ENCODE results near the gene ONECUT2.
"Not testable (repeated sequence)": the region's sequence is repeated elsewhere in the genome, so short reads cannot be mapped to it uniquely, and the experiment has no call there.

Gene ONECUT2

GRCh38 chr18:57434536-57435494, at the start of gene ONECUT2:
Gene ONECUT2 (plus strand): TSS chr18:57435374. CDS start chr18:57435717, 343 bp downstream.
- H4K20me1 ChIP-seq (ENCODE audit: low read depth, low read length): no peaks in the 10 kb centered on the region
- no peak within 1 kb of the TSS for H3K27ac ChIP-seq (ENCODE audit: low read depth, low read length)
- H3K9me2 ChIP-seq (replicated peaks; ENCODE audit: insufficient read depth, low read length): no peaks in the 10 kb centered on the region
- H3K27me3 ChIP-seq (ENCODE audit: low read length): no peaks in the 10 kb centered on the region
- no peak within 1 kb of the TSS for H3K4me2 ChIP-seq (ENCODE audit: low read depth, low read length, poor library complexity, severe bottlenecking)
- TF ChIP-seq CTCF (IDR thresholded peaks at IDR 0.05; ENCODE audit: insufficient read depth, low read length, poor library complexity, severe bottlenecking) (no peak), EZH2phosphoT487 (conservative IDR thresholded peaks at IDR 0.05; ENCODE audit: low read length) (no peak)
- H3K79me2 ChIP-seq (ENCODE audit: insufficient read depth, low read length): no peaks in the 10 kb centered on the region
- no peak within 1 kb of the TSS for H3K9ac ChIP-seq (ENCODE audit: low read length)
- H3F3A ChIP-seq (ENCODE audit: insufficient read depth): no peaks in the 10 kb centered on the region
- H3K36me3 ChIP-seq (ENCODE audit: low read length): no peaks in the 10 kb centered on the region
- H2AFZ ChIP-seq (ENCODE audit: low read depth, low read length, severe bottlenecking): no peak within 1 kb of the TSS
- no peak within 1 kb of the TSS for H3K4me3 ChIP-seq (ENCODE audit: insufficient read depth, low read length, poor library complexity, severe bottlenecking)
- H3K9me3 ChIP-seq (ENCODE audit: insufficient read depth, low read length): no peaks in the 10 kb centered on the region

- Histone ChIP-seq H3K27me3 (ENCODE audit: low read length) (no peaks in the 10 kb centered on the region), H3K9me3 (ENCODE audit: insufficient read depth, low read length) (0 out of 2 replicates have a peak, but pooled peaks cover 4% of the 10 kb centered on the region), H4K20me1 (ENCODE audit: low read depth, low read length) (no peaks in the 10 kb centered on the region)
Observed at GRCh38 chr18:57389271-57389670, 45.9 kb upstream of the ONECUT2 start.

GRCh38 chr18:57390044-57390443, 45.1 kb upstream of the ONECUT2 start:
- Histone ChIP-seq H2AFZ (ENCODE audit: low read depth, low read length, severe bottlenecking) (no peak overlapping the region), H4K20me1 (ENCODE audit: low read depth, low read length) (no peaks in the 10 kb centered on the region), H3K4me3 (ENCODE audit: insufficient read depth, low read length, poor library complexity, severe bottlenecking) (no peak overlapping the region), H3K9ac (ENCODE audit: low read length) (no peak overlapping the region), H3K27me3 (ENCODE audit: low read length) (no peaks in the 10 kb centered on the region), H3K4me2 (ENCODE audit: low read depth, low read length, poor library complexity, severe bottlenecking) (no peak overlapping the region), H3K9me3 (ENCODE audit: insufficient read depth, low read length) (0 out of 2 replicates have a peak, but pooled peaks cover 4% of the 10 kb centered on the region), H3K27ac (ENCODE audit: low read depth, low read length) (no peak overlapping the region), H3K9me2 (replicated peaks; ENCODE audit: insufficient read depth, low read length) (no peaks in the 10 kb centered on the region), H3K36me3 (ENCODE audit: low read length) (no peaks in the 10 kb centered on the region), H3F3A (ENCODE audit: insufficient read depth) (no peaks in the 10 kb centered on the region), H3K79me2 (ENCODE audit: insufficient read depth, low read length) (no peaks in the 10 kb centered on the region)
- TF ChIP-seq EZH2phosphoT487 (conservative IDR thresholded peaks at IDR 0.05; ENCODE audit: low read length): no peak
- TF ChIP-seq CTCF (IDR thresholded peaks at IDR 0.05; ENCODE audit: insufficient read depth, low read length, poor library complexity, severe bottlenecking): no peak

More at GRCh38 chr18:57389271-57389670, 45.9 kb upstream of the ONECUT2 start:
- Histone ChIP-seq H3K36me3 (ENCODE audit: low read length) (no peaks in the 10 kb centered on the region), H3K9me2 (replicated peaks; ENCODE audit: insufficient read depth, low read length) (no peaks in the 10 kb centered on the region), H3F3A (ENCODE audit: insufficient read depth) (no peaks in the 10 kb centered on the region), H3K9ac (ENCODE audit: low read length) (no peak overlapping the region), H3K79me2 (ENCODE audit: insufficient read depth, low read length) (no peaks in the 10 kb centered on the region), H3K4me2 (ENCODE audit: low read depth, low read length, poor library complexity, severe bottlenecking) (no peak overlapping the region), H3K4me3 (ENCODE audit: insufficient read depth, low read length, poor library complexity, severe bottlenecking) (no peak overlapping the region), H3K27ac (ENCODE audit: low read depth, low read length) (no peak overlapping the region), H2AFZ (ENCODE audit: low read depth, low read length, severe bottlenecking) (no peak overlapping the region)
- no peak for TF ChIP-seq EZH2phosphoT487 (conservative IDR thresholded peaks at IDR 0.05; ENCODE audit: low read length)
- no peak for TF ChIP-seq CTCF (IDR thresholded peaks at IDR 0.05; ENCODE audit: insufficient read depth, low read length, poor library complexity, severe bottlenecking)

- not testable (repeated sequence) for H3F3A ChIP-seq (ENCODE audit: insufficient read depth)
Observed at GRCh38 chr18:57394749-57395148, 40.4 kb upstream of the ONECUT2 start.

GRCh38 chr18:57396831-57397230, 38.3 kb upstream of the ONECUT2 start:
- H2AFZ ChIP-seq (ENCODE audit: low read depth, low read length, severe bottlenecking); H3K4me2 ChIP-seq (ENCODE audit: low read depth, low read length, poor library complexity, severe bottlenecking); H3K9me3 ChIP-seq (ENCODE audit: insufficient read depth, low read length); H3K27me3 ChIP-seq (ENCODE audit: low read length); H3K27ac ChIP-seq (ENCODE audit: low read depth, low read length); H3K36me3 ChIP-seq (ENCODE audit: low read length); H3K9ac ChIP-seq (ENCODE audit: low read length); H3K79me2 ChIP-seq (ENCODE audit: insufficient read depth, low read length); H4K20me1 ChIP-seq (ENCODE audit: low read depth, low read length); H3K9me2 ChIP-seq (replicated peaks; ENCODE audit: insufficient read depth, low read length); H3F3A ChIP-seq (ENCODE audit: insufficient read depth); H3K4me3 ChIP-seq (ENCODE audit: insufficient read depth, low read length, poor library complexity, severe bottlenecking): not testable (repeated sequence)

More at GRCh38 chr18:57394749-57395148, 40.4 kb upstream of the ONECUT2 start:
- H3K9me2 ChIP-seq (replicated peaks; ENCODE audit: insufficient read depth, low read length); H3K4me2 ChIP-seq (ENCODE audit: low read depth, low read length, poor library complexity, severe bottlenecking); H3K9me3 ChIP-seq (ENCODE audit: insufficient read depth, low read length); H4K20me1 ChIP-seq (ENCODE audit: low read depth, low read length); H3K9ac ChIP-seq (ENCODE audit: low read length); H3K36me3 ChIP-seq (ENCODE audit: low read length); H3K79me2 ChIP-seq (ENCODE audit: insufficient read depth, low read length); H3K27ac ChIP-seq (ENCODE audit: low read depth, low read length); H2AFZ ChIP-seq (ENCODE audit: low read depth, low read length, severe bottlenecking); H3K27me3 ChIP-seq (ENCODE audit: low read length); H3K4me3 ChIP-seq (ENCODE audit: insufficient read depth, low read length, poor library complexity, severe bottlenecking): not testable (repeated sequence)

Measured in SU-DHL-6 (cell line).